ENCODE results near the gene SLC41A1.

Gene SLC41A1

GRCh38 chr1:205822397-205822796 is 9.4 kb upstream of the SLC41A1 start:
- DNase-seq: no peak

DNA sequence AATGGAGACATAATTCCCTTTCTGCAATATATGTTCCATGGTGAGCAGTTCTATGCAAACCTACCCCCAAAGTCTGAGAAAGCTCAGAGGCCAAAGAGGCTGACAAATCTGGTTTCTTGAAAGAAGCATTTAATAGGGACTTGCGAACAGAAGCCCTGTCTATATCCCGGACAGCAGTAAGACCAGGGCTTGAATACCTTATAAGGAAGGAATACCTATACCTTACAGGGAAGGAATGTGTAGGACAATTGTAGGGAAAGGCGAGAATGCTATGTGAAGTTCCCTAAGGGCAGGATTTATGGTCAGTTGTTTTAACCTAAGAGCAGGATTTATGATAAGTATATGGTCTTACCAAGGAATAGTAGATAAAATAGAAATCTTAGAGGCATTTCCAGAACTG is 5.0 kb upstream of the SLC41A1 start:
- DNase-seq: no peak

GRCh38 chr1:205817364-205817763 is 4.4 kb upstream of the SLC41A1 start:
- no peak for DNase-seq

GRCh38 chr1:205813755-205814058 is 709 bp upstream of the SLC41A1 start:
- no peak for DNase-seq

DNA sequence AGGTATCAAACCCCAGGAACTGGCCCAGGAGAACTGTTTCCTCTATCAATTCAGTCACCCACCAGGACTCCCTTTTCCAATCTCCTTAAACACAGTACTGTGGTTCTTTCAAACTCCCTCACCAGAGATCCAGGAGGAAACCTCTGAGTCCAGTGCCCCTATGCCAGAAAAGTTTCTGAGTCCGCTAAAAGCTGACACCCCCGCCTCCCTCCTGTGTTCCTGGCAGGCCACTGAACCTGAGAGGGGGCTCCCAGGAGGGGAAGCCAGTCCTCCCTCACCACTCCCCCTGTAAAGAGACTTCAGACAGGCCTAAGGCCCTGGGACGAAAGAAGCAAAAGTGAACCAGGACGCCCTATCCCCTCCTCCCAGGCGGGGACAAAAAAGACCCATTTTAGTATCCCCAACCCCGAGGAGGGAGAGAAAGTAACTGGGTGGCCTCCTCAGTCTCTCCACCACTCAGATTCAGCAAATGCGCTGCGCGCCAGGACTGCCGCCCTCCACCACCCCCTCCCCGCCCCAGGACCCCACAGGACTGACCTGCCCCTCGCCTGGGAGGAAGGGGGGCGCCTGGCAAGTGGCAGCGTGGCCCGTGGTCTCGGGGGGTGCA is 624 bp downstream of the SLC41A1 start:
- DNase-seq: peak in 32 of 51 donors; percentile 19 to 82 (median 56)

DNA sequence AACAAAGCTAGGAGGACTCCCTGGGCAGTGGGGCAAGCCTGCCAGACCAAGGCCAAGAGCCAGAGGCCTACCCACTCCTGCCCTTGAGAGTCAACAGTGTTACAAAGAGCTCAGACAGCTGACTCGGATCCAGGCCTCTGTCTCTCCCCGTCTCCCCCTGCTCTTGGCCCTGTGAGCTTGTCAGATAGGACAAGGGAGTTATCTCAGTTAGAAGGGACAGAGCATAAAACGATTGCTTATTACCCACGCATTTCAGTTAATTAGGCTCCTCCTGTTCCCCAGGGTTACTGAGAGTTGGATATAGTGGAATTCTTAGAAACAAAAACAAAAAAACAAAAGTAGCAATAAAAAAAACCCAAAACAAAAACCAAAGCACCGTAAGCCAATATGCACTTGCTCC is 1.3 kb downstream of the SLC41A1 start:
- peak in 34 of 51 donors; percentile 12 to 72 (median 42) for DNase-seq

- DNase-seq: peak in 1 of 51 donors; percentile 54
These were observed 2.4 kb downstream of the SLC41A1 start for GRCh38 chr1:205810448-205811157.

DNA sequence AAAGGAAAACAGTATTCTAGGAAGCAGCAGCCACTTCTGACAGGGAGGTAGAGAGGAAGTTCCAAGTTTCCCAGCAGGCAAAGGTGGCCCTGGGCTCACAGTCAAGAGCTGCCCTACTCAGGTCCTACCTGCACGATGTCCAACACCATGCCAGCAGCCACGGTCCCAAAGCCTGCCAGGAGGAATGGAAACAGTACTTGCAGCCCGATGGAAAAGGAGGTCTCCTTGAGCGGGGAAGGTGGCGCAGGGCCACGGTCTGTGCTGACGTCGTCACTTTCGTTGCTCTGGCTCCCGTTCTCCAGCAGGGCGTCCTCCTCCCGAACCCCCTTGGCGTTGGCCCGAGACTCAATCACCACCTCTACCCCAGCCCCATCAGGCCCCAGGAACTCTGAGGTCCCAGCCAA is 3.1 kb downstream of the SLC41A1 start:
- peak in 8 of 51 donors; percentile 12 to 51 (median 33) for DNase-seq

- DNase-seq: no peak
These were observed 3.5 kb downstream of the SLC41A1 start for GRCh38 chr1:205809469-205809868.

GRCh38 chr1:205805082-205805711 is 7.8 kb downstream of the SLC41A1 start:
- no peak for DNase-seq

DNA sequence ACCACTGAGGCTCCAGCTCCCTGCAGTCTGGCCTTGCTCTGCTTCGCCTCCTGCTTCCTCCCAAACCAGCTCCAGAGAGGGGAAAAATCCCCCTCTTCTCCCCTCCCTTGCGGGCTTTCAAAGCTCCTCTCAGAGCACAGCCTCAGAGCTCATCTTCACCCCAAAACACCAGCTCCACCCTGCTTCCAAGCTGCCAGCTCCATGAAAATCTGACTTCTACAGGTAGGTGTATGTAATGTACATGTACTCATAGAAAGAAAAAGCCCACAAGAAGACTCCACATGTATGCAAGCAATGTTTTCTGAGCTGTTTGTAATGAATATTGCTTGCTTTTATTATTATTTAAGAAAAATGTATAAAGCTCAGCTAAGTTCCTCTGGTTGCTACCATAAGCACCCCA is 8.4 kb downstream of the SLC41A1 start:
- DNase-seq: no peak

DNA sequence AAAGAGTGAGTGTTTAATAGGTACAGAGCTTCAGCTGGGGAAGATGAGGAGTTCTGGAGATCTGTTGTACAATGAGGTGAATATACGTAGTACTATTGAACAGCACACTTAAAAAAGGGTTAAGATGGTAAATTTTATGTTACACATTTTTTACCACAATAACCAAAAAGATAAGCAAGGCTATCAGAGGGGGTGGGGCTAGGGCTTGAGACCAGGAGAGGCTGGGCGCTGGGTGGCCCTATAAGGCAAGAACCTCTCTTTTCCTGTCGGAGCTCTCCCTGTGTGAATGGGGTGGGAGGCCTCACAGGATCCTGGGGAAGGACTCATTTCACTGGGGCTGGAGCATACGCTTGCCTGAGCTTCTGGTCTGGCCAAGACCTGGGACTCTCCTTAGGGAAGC is 9.0 kb downstream of the SLC41A1 start:
- DNase-seq: no peak

GRCh38 chr1:205802060-205802459 is 10.9 kb downstream of the SLC41A1 start:
- DNase-seq: no peak

- no peak for DNase-seq
These were observed 11.9 kb downstream of the SLC41A1 start for GRCh38 chr1:205800981-205801703.

DNA sequence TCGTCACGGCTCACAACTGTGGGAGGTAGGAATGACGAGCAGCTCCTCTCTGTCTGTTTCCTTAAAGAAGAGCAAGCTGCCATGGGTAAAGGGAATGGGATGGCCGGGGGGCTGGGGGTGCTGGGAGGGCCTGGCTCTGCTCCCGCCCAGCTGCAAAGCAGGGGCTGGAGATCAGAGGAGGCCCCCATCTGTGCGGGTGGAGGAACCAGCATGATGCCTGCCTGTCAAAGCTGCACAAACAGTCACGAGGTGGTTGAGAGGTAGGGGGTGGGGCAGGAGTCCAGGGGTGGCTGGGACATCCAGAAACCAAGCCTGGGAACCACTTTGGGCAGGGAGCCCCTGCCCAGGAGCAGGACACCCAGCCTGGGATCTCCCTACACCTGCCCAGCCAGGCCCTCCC is 12.6 kb downstream of the SLC41A1 start:
- peak in 1 of 51 donors; percentile 17 for DNase-seq

- no peak for DNase-seq
These were observed 14.4 kb downstream of the SLC41A1 start for GRCh38 chr1:205798577-205798976.

DNA sequence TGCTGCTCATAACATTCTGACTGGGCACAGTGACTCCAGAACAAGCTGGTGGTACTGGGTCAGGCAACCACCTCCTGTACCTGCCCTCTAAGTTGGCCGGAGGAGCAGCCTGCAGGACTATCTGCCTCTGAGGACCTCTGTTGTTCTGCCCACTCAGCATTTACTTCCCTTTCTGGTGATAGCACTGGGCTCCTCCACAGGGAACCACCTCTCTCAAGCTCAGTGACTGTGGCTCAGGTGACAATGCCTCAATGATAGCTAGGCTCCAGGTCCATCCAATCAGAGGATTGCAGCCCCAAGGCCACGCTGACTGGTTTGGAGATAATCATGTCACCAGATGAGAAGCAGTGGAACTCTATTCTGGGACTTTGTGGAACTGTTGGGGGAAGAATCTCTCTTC is 15.8 kb downstream of the SLC41A1 start:
- no peak for DNase-seq

DNA sequence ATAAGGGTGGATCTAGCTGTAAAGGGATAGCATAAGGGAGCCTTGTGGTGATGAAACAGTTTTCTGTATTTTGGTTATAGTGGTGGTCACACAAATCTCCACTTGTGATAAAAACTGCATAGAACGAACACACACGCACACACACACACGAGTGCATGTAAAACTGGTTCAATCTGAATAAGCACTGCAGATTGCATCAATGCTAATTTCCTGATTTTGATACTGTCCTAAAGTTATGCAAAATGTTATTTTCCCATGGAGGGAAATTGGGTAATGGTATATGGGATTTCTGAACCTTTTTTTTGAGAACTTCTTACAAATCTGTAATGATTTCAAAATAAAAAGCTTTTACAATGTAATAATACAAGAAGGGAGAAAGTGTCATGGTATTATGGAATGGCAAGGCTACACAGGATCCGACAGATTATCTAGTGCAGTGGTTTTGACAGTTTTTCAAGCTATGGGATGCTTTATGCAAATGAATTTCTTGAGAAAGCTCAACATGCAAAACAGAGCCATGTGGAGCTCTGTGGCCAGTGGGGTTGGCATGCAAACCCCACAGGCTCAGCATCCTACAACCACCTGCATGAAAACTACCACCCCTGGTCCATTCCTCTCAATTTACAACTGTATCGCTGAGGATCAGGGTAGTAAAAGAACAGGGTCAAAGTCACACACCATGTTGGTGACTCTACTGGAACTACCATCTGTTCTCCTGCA is 18.8 kb downstream of the SLC41A1 start:
- DNase-seq: no peak

- no peak for DNase-seq
These were observed 19.9 kb downstream of the SLC41A1 start for GRCh38 chr1:205792961-205793673.

DNA sequence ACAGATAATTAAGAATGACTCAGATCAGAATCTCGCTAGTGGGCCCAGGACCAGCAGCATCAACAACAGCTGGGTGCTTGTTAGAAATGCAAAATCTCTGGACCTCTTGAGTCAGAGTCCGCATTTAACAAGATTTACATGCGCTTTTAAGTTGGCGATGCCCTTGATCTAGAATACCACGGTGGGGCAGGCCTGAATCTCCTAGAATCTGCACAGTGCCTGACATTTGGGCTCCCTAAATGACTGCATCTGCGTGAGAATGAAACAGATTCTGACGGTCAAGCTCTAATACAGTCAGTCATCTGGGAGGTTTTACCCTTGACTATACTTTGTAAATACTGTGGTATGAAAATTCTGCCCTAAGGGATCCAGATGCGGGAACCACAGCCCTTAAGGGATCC is 20.5 kb downstream of the SLC41A1 start:
- no peak for DNase-seq

DNA sequence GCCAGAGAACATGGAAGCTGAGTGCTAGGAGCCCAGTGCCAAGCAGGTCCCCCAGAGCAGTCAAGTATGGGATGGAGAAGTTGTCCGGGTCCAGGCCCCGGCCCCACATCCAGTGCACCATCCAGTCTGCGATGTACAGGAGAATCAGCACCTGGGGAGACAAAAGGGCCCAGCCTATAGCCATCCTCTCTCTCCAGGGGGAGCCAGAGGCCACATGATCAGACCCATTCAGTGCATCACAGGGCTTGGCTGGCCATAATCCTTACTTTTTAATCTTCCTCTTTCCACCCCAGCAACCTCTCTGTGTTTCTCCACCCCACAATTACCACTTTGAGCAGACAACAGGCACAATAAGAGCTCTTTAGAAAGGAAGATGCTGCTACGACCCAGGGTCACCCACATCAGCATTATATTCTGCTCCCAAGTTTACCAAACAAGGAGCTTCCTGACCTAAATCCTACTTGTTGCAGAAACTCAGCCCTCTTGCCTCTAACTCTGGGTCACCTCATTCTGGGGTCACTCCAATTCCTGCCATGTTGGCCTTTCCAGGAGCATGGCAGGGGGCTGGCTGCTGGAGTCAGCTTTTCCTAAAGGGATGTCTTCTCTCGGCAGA is 21.3 kb downstream of the SLC41A1 start:
- peak in 45 of 51 donors; percentile 12 to 83 (median 50) for DNase-seq

Data from hypothalamus (tissue), 51 donors.